H1 (cell line): ENCODE results near the gene TGFBI. TPM values are rescaled to one million over a fixed set of nuclear protein-coding genes. Genes with fewer than 3 reads are reported as not detected.

Source experiments
- CTCF ChIA-PET: fragments of 300-600 bp; sonication (Branson Sonifier 250); formaldehyde crosslinking; loops from one replicate; lab custom pipeline; 2021; ENCODE audit not compliant: partially characterized antibody; lab: Charles Lee
- POLR2A ChIA-PET: fragments of 300-600 bp; sonication (Branson Sonifier 250); formaldehyde crosslinking; loops from one replicate; lab custom pipeline; 2021; ENCODE audit warnings: inconsistent platforms; ENCODE audit not compliant: partially characterized antibody; lab: Charles Lee
- DNase-seq, 2 experiments: peaks; one replicate each; pipeline versions ENCODE4 v3.0.0 to v3.0.0-alpha.2; 2010 to 2022; ENCODE audit warnings: low spot score in 2 of 2, low read depth in 1 of 2, mixed read lengths in 1 of 2
- FAIRE-seq: peaks from 2 replicates; lab custom pipeline; 2011; peaks lifted over from hg19 to GRCh38; lab: Jason Lieb, UNC
- H2AFZ ChIP-seq: 2 replicates; pipeline ENCODE4 v1.8.1; 2012; ENCODE audit warnings: low read length, inconsistent platforms
- H2AK5ac ChIP-seq: 2 replicates; pipeline ENCODE4 v1.6.1; 2013; ENCODE audit warnings: low read depth, low read length
- H2BK120ac ChIP-seq: replicated peaks from 2 replicates; pipeline ENCODE3; 2013; ENCODE audit warnings: low read depth, low read length, inconsistent platforms
- H2BK12ac ChIP-seq: 2 replicates; pipeline ENCODE4 v1.6.1; 2013; ENCODE audit warnings: low read depth, low read length
- H2BK15ac ChIP-seq: 2 replicates; pipeline ENCODE4 v1.6.1; 2013; ENCODE audit warnings: low read length
- H2BK20ac ChIP-seq: 2 replicates; pipeline ENCODE4 v1.6.1; 2013; ENCODE audit warnings: low read length
- H2BK5ac ChIP-seq: 2 replicates; pipeline ENCODE4 v1.6.1; 2013; ENCODE audit warnings: low read depth, low read length
- H3K14ac ChIP-seq: 2 replicates; pipeline ENCODE4 v1.6.1; 2013; ENCODE audit warnings: inconsistent platforms; ENCODE audit not compliant: insufficient read length
- H3K18ac ChIP-seq: 2 replicates; pipeline ENCODE4 v1.6.1; 2013; ENCODE audit warnings: low read length; ENCODE audit errors: extremely low read depth
- H3K23ac ChIP-seq: 2 replicates; pipeline ENCODE4 v1.6.1; 2013; ENCODE audit warnings: inconsistent platforms; ENCODE audit not compliant: insufficient read length
- H3K23me2 ChIP-seq: 2 replicates; pipeline ENCODE4 v1.6.1; 2013; ENCODE audit warnings: low read depth, low read length
- H3K27ac ChIP-seq: 2 replicates; pipeline ENCODE4 v1.6.1; 2011; ENCODE audit warnings: low read depth, low read length, inconsistent platforms
- H3K27me3 ChIP-seq, 4 experiments: replicated peaks in 1 of 4; 1 replicate in 1 of 4; 2 replicates in 3 of 4; pipeline versions ENCODE4 v1.6.1 to v1.8.1; 2011 to 2013; ENCODE audit warnings: low read length in 3 of 4, mild to moderate bottlenecking in 3 of 4, inconsistent platforms in 2 of 4, mixed read lengths in 2 of 4, moderate library complexity in 1 of 4; ENCODE audit not compliant: control insufficient read depth in 3 of 4, insufficient read depth in 3 of 4; ENCODE audit errors: extremely low read depth in 1 of 4
- H3K36me3 ChIP-seq, 4 experiments: 2 replicates each; pipeline versions ENCODE4 v1.6.1 to v1.8.1; 2011 to 2013; ENCODE audit warnings: mild to moderate bottlenecking in 4 of 4, low read length in 3 of 4, moderate library complexity in 2 of 4, control low read depth in 1 of 4, inconsistent platforms in 1 of 4; ENCODE audit not compliant: insufficient read depth in 4 of 4, control insufficient read depth in 2 of 4
- H3K4ac ChIP-seq: replicated peaks from 2 replicates; pipeline ENCODE3; 2013; ENCODE audit warnings: low read length, low read depth, mixed read lengths, inconsistent platforms; ENCODE audit not compliant: insufficient read length
- H3K4me1 ChIP-seq, 4 experiments: replicated peaks in 1 of 4; 1 replicate in 1 of 4; 2 replicates in 3 of 4; pipeline versions ENCODE4 v1.6.1 to v1.8.1; 2011 to 2013; ENCODE audit warnings: low read length in 3 of 4, inconsistent platforms in 2 of 4, mixed read lengths in 1 of 4; ENCODE audit not compliant: insufficient read depth in 4 of 4, control insufficient read depth in 3 of 4
- H3K4me2 ChIP-seq, 2 experiments: 2 replicates each; pipeline versions ENCODE4 v1.6.1 to v1.8.1; 2011 to 2013; ENCODE audit warnings: low read depth in 2 of 2, low read length in 2 of 2, control low read depth in 1 of 2, inconsistent platforms in 1 of 2, mild to moderate bottlenecking in 1 of 2; ENCODE audit not compliant: insufficient read depth in 1 of 2
- H3K4me3 ChIP-seq, 4 experiments: fragments of 200-600, 300-600 bp in 1 of 4; sonication (generic), shearing (Covaris generic), sonication (Bioruptor Twin) in 1 of 4; 2 replicates each; pipeline versions ENCODE4 v1.5.1 to v1.8.1; 2011 to 2016; ENCODE audit warnings: low read length in 4 of 4, low read depth in 3 of 4, control low read depth in 2 of 4, inconsistent platforms in 2 of 4, mild to moderate bottlenecking in 2 of 4, mixed read lengths in 1 of 4, moderate library complexity in 1 of 4; ENCODE audit not compliant: insufficient read depth in 2 of 4; ENCODE audit errors: extremely low read depth in 1 of 4
- H3K56ac ChIP-seq: replicated peaks from 2 replicates; pipeline ENCODE3; 2013; ENCODE audit warnings: low read depth, mild to moderate bottlenecking, mixed read lengths, low read length, inconsistent platforms; ENCODE audit not compliant: insufficient read length
- H3K79me1 ChIP-seq: 2 replicates; pipeline ENCODE4 v1.6.1; 2013; ENCODE audit warnings: low read depth, low read length, control low read depth
- H3K79me2 ChIP-seq, 2 experiments: 2 replicates each; pipeline versions ENCODE4 v1.6.1 to v1.8.1; 2012 to 2013; ENCODE audit warnings: low read length in 2 of 2, mild to moderate bottlenecking in 2 of 2, inconsistent platforms in 1 of 2; ENCODE audit not compliant: insufficient read depth in 2 of 2, control insufficient read depth in 1 of 2
- H3K9ac ChIP-seq, 4 experiments: replicated peaks in 1 of 4; 1 replicate in 1 of 4; 2 replicates in 3 of 4; pipeline versions ENCODE4 v1.6.1 to v1.8.1; 2011 to 2013; ENCODE audit warnings: low read depth in 3 of 4, low read length in 3 of 4, control low read depth in 2 of 4, mild to moderate bottlenecking in 2 of 4, moderate library complexity in 2 of 4, inconsistent platforms in 1 of 4; ENCODE audit errors: extremely low read depth in 1 of 4
- H3K9me3 ChIP-seq, 2 experiments: 2 replicates each; pipeline versions ENCODE4 v1.6.1 to v1.8.1; 2012 to 2013; ENCODE audit warnings: mild to moderate bottlenecking in 2 of 2, moderate library complexity in 2 of 2, control low read depth in 1 of 2, inconsistent platforms in 1 of 2, low read depth in 1 of 2, low read length in 1 of 2, mixed read lengths in 1 of 2; ENCODE audit not compliant: insufficient read depth in 2 of 2
- H4K20me1 ChIP-seq, 2 experiments: replicated peaks in 1 of 2; 2 replicates each; pipeline versions ENCODE3 to v1.8.1; 2011 to 2013; ENCODE audit warnings: inconsistent platforms in 2 of 2, low read length in 2 of 2, mild to moderate bottlenecking in 1 of 2; ENCODE audit not compliant: insufficient read depth in 2 of 2, control insufficient read depth in 1 of 2
- H4K5ac ChIP-seq: 2 replicates; pipeline ENCODE4 v1.6.1; 2013; ENCODE audit warnings: low read length, low read depth, mixed read lengths, inconsistent platforms; ENCODE audit not compliant: insufficient read length
- H4K8ac ChIP-seq: 2 replicates; pipeline ENCODE4 v1.8.0; 2013; ENCODE audit warnings: mild to moderate bottlenecking, moderate library complexity, low read length, inconsistent platforms; ENCODE audit not compliant: insufficient read depth; ENCODE audit errors: extremely low read depth
- H4K91ac ChIP-seq: replicated peaks from 2 replicates; pipeline ENCODE3; 2013; ENCODE audit warnings: low read length, mixed read lengths, inconsistent platforms; ENCODE audit not compliant: insufficient read length
- CBX8 ChIP-seq: fragments of 300-800, 300-1000 bp; sonication (generic); IDR thresholded peaks from 2 replicates; pipeline ENCODE4 v1.7.1; 2016; ENCODE audit warnings: low read depth, low read length, borderline replicate concordance
- CREB1 ChIP-seq: IDR thresholded peaks from 2 replicates; pipeline ENCODE4 v1.6.1; 2012; ENCODE audit warnings: inconsistent platforms
- FOSL1 ChIP-seq: IDR thresholded peaks from 2 replicates; pipeline ENCODE4 v1.6.1; 2011; ENCODE audit warnings: mild to moderate bottlenecking, low read depth, low read length, moderate library complexity; ENCODE audit not compliant: insufficient read depth
- HDAC6 ChIP-seq: IDR thresholded peaks from one replicate; pipeline ENCODE4 v1.7.1; 2012; ENCODE audit warnings: low read depth, mild to moderate bottlenecking, inconsistent platforms, low read length, moderate library complexity
- POLR2A ChIP-seq, 2 experiments: IDR thresholded peaks; 1 replicate in 1 of 2; 2 replicates in 1 of 2; pipeline ENCODE4 v1.6.1; 2011; ENCODE audit warnings: low read depth in 2 of 2, low read length in 2 of 2, mild to moderate bottlenecking in 2 of 2; ENCODE audit errors: control extremely low read depth in 1 of 2
- RBBP5 ChIP-seq: IDR thresholded peaks from 2 replicates; pipeline ENCODE4 v1.7.1; 2012; ENCODE audit warnings: low read depth, mild to moderate bottlenecking, inconsistent platforms, low read length, moderate library complexity, borderline replicate concordance
- RNF2 ChIP-seq: fragments of 200-900, 300-1000 bp; sonication (generic); IDR thresholded peaks from 2 replicates; pipeline ENCODE4 v1.7.1; 2016; ENCODE audit warnings: borderline replicate concordance, low read depth, mild to moderate bottlenecking, antibody characterized with exemption, low read length; ENCODE audit not compliant: poor library complexity, severe bottlenecking; ENCODE audit errors: missing control alignments
- SIX5 ChIP-seq: IDR thresholded peaks from 2 replicates; pipeline ENCODE4 v1.6.1; 2011; ENCODE audit warnings: mild to moderate bottlenecking, low read depth, low read length
- SUZ12 ChIP-seq: fragments of 200-600 bp; sonication (generic); IDR thresholded peaks from 2 replicates; pipeline ENCODE4 v1.6.1; 2012; ENCODE audit warnings: mild to moderate bottlenecking, inconsistent platforms, low read length, moderate library complexity, mixed read lengths
- TAF7 ChIP-seq: optimal IDR thresholded peaks from 2 replicates; pipeline ENCODE3; 2011; ENCODE audit warnings: low read depth, mild to moderate bottlenecking, inconsistent platforms, low read length, moderate library complexity, borderline replicate concordance
- WGBS, 2 experiments: shearing (Covaris generic) in 1 of 2; methylation state at CpG; one replicate each; pipeline versions ENCODE4 v1.1.6 to v1.1.7; 2013 to 2015; ENCODE audit warnings: low lambda C conversion rate in 2 of 2, mixed read lengths in 2 of 2, inconsistent platforms in 1 of 2, low coverage in 1 of 2, missing lambda C conversion rate in 1 of 2; ENCODE audit not compliant: insufficient replicate concordance in 2 of 2, insufficient coverage in 1 of 2, insufficient read length in 1 of 2; ENCODE audit errors: extremely low coverage in 1 of 2, missing lambda C conversion rate in 1 of 2; 5-methylcytosine and 5-hydroxymethylcytosine counted together
- polyA plus RNA-seq, 7 experiments: library from polyadenylated mRNA; depleted of rRNA in 3 of 7; stranded (reverse) in 5 of 7; unstranded in 2 of 7; fragments of >200 nt in 5 of 7; fragments of 200-250 nt in 2 of 7; gene quantifications; 1 replicate in 5 of 7; 2 replicates in 1 of 7; 4 replicates in 1 of 7; pipeline versions ENCODE4 v1.2.1 to v1.2.3, GENCODE V29; 2011 to 2013; ENCODE audit warnings: missing spikeins in 2 of 7, mixed read lengths in 2 of 7
- total RNA-seq: library from RNA; stranded (reverse); fragmentation: NEBNext Ultra II Directional; extraction: Animal tissue kit (Norgen Biotek cat#: 25700); gene quantifications from 2 replicates; pipeline ENCODE4 v1.2.1, GENCODE V29; 2021
- TF ChIP-seq, protein P1 (sequence below): IDR thresholded peaks from 2 replicates; pipeline ENCODE4 v1.6.1; 2012; ENCODE audit warnings: low read length, inconsistent platforms

The TGFBI gene
- total and polyA plus RNA-seq, 2 of the 8 experiments (the other 6 are each of a cell fraction or from before 2014, with no cell fraction given) = 6.0 to 8.5 TPM

DNA sequence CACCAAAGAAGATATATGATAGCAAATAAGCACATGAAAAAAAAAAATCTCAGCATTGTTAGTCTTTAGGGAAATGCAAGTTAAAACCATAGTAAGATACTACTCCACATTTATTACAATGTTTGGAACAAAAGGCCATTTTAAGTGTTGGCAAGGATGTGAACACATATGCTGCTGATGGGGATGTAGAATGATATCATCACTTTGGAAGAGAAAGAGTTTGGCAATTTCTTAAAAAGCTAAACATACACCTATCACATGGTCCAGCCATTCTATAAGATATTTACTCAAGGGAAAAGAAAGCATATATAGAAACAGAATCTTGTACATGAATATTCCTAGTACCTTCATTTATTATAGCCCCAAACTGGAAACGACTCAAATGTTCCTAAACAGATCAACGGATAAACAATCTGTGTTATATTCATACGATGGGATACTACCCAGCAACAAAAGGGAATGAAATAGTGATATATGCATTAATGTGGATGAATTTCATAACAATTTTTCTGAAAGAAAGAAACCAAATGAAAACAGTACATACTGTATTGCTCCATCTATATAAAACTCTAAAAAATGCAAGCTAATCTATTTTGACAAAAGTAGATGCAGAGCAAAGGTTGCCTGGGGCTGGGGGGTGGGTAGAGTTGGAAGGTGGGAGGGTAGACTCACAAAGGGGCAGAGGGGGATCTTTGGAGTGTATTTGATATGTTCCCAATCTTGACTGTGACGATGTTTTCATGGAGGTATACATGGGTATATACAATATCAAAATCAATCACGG, 58.2 kb downstream of the TGFBI start:
- no peak overlapping the region for H2AFZ ChIP-seq
- no peaks in the 10 kb centered on the region for H3K79me2 ChIP-seq
- H3K56ac ChIP-seq = no peak overlapping the region
- no peak for DNase-seq
- no peak overlapping the region for H4K8ac ChIP-seq
- no peak for FAIRE-seq
- H3K4me2 ChIP-seq = no peak overlapping the region
- no peak overlapping the region for H3K14ac ChIP-seq
- 96% methylated on average over 5 of the region's 5 CpGs; no CpG with 5 or more reads in 1 of the 2 experiments for WGBS, 2 experiments
- no peak overlapping the region for H4K91ac ChIP-seq
- H3K18ac ChIP-seq = no peak overlapping the region
- no peak overlapping the region for H3K23ac ChIP-seq
- no peak overlapping the region for H2BK20ac ChIP-seq
- H2BK12ac ChIP-seq = no peak overlapping the region
- H3K9ac ChIP-seq = no peak overlapping the region
- H3K9me3 ChIP-seq = no peaks in the 10 kb centered on the region
- H2BK120ac ChIP-seq = no peak overlapping the region
- no peaks in the 10 kb centered on the region for H3K4me1 ChIP-seq
- no peak overlapping the region for H3K27ac ChIP-seq
- no peak overlapping the region for H3K4ac ChIP-seq
- no peak overlapping the region for H3K4me3 ChIP-seq
- POLR2A ChIA-PET = interaction anchor here (0.6 kb wide), 1 partner anchor 53 kb away, joined by 3 read pairs; no protein-coding TSS in a partner anchor
- H4K5ac ChIP-seq = no peak overlapping the region
- H3K27me3 ChIP-seq = no peaks in the 10 kb centered on the region
- no peaks in the 10 kb centered on the region for H3K23me2 ChIP-seq
- no peak overlapping the region for H2BK5ac ChIP-seq
- H3K36me3 ChIP-seq = no peaks in the 10 kb centered on the region
- no peaks in the 10 kb centered on the region for H4K20me1 ChIP-seq
- H2AK5ac ChIP-seq = no peak overlapping the region
- no peak overlapping the region for H2BK15ac ChIP-seq
- H3K79me1 ChIP-seq = no peaks in the 10 kb centered on the region
- CTCF ChIA-PET = interaction anchor here (0.6 to 1.4 kb wide), 5 partner anchors 35 to 214 kb away, joined by 3 to 4 read pairs (median 4); no protein-coding TSS in a partner anchor
- TF ChIP-seq FOSL1 (no peak), SIX5 (no peak), TAF7 (no peak), CREB1 (no peak), RBBP5 (no peak), RNF2 (no peak), HDAC6 (no peak), CBX8 (no peak), SUZ12 (no peak), POLR2A (IDR thresholded peaks at IDR 0.05; ENCODE audit: control extremely low read depth in 1 of 2, low read depth in 2 of 2, low read length in 2 of 2) (no peak)
- TF ChIP-seq, protein P1, sequence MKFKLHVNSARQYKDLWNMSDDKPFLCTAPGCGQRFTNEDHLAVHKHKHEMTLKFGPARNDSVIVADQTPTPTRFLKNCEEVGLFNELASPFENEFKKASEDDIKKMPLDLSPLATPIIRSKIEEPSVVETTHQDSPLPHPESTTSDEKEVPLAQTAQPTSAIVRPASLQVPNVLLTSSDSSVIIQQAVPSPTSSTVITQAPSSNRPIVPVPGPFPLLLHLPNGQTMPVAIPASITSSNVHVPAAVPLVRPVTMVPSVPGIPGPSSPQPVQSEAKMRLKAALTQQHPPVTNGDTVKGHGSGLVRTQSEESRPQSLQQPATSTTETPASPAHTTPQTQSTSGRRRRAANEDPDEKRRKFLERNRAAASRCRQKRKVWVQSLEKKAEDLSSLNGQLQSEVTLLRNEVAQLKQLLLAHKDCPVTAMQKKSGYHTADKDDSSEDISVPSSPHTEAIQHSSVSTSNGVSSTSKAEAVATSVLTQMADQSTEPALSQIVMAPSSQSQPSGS = no peak
